ES-I3 (cell line): ENCODE data around the gene JAG1.
"Not testable (repeated sequence)": the region's sequence is repeated elsewhere in the genome, so short reads cannot be mapped to it uniquely, and the experiment has no call there.

Experiments used
- H3K36me3 ChIP-seq: 2 replicates; pipeline ENCODE4 v1.6.1; 2013; ENCODE audit warnings: mild to moderate bottlenecking, low read length, control low read depth, moderate library complexity; ENCODE audit not compliant: insufficient read depth
- H3K4me1 ChIP-seq: 2 replicates; pipeline ENCODE4 v1.6.1; 2013; ENCODE audit warnings: mild to moderate bottlenecking, control low read depth, low read length; ENCODE audit not compliant: insufficient read depth
- H3K9ac ChIP-seq: 2 replicates; pipeline ENCODE4 v1.6.1; 2013; ENCODE audit warnings: low read depth, mild to moderate bottlenecking, low read length, moderate library complexity
- H3K9me3 ChIP-seq: 2 replicates; pipeline ENCODE4 v1.6.1; 2013; ENCODE audit warnings: mild to moderate bottlenecking, low read length, moderate library complexity; ENCODE audit not compliant: control insufficient read depth, insufficient read depth

The JAG1 gene

DNA sequence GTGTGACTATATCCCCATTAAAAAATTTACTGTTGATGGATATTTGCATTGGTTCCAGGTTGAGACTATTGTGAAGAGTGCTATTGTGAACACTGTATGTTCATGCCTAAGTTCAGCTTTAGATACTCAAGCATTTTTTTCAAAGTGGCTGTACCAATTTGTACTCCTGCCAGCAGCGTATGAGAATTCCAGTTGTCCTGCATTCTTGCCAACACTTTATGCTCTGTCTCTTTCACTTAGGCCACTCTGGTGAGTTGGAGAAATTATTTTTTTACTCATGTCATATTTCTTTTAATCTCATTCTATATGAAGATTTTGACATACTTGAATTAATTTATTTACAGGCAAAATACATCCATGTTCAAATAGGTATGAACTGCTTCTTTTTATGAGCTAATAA is 76.2 kb downstream of the JAG1 start:
- Histone ChIP-seq H3K4me1 (no peaks in the 10 kb centered on the region), H3K9ac (no peak overlapping the region), H3K36me3 (no peaks in the 10 kb centered on the region), H3K9me3 (no peaks in the 10 kb centered on the region)

DNA sequence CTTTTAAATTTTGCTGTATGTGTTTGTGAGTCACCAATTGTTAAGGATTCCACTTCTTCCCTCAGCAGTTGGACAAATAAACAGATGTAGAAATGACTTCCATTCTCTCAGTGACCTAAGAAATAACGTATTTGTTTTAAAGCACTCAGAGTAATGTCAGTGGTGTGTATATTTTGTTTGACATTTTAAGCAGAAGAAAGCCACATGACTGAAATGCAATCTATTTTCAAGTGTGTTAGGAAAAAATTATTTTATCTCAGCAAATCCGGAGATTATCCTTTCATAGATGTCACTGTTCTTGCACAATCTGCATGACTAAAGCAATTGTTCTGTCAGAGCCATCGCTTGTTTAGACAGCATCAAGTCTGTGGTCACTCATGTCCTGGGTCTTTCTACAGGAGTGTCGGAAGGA is 77.1 kb downstream of the JAG1 start:
- Histone ChIP-seq H3K9ac (no peak overlapping the region), H3K36me3 (no peaks in the 10 kb centered on the region), H3K9me3 (no peaks in the 10 kb centered on the region), H3K4me1 (no peaks in the 10 kb centered on the region)

DNA sequence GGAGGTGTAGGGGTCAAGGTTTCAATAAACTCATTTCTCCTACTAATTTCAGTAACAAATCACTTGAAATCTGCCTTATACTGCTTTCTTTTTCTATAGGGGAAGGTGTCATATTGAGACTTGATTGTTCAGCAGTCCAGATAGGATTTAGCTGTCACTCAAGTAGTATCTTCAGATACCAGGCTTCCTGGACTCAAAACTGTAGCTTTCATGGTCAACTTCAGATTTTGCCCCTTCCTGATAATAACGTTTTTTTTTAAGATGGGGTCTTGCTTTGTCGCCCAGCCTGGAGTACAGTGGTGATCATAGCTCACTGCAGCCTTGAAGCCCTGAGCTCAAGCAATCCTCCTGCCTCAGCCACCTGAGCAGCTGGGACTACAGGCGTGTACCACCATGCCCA is 77.8 kb downstream of the JAG1 start:
- no peaks in the 10 kb centered on the region for H3K9me3 ChIP-seq
- no peaks in the 10 kb centered on the region for H3K36me3 ChIP-seq
- H3K4me1 ChIP-seq, result no peaks in the 10 kb centered on the region
- H3K9ac ChIP-seq, result no peak overlapping the region

DNA sequence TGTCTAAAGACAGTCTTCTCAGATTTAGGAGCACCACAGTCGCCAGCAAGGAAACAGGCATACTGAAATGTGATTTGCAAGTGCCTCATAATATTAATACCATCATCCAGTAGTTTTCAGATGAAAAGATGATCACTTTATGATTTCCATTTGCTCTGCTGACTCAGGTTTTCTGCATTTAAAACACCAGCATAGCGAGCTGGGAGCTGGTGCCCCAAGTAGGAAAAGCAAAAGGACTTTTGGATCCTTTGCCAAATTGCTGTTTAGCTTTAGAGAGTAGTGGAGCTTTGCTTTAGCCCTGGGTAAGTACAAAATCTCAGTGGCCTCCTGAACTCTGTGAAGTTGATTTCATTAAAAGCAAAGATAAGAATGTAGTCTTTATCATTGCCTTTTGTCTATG is 78.5 kb downstream of the JAG1 start:
- Histone ChIP-seq H3K9me3 (no peaks in the 10 kb centered on the region), H3K4me1 (no peaks in the 10 kb centered on the region), H3K36me3 (no peaks in the 10 kb centered on the region), H3K9ac (no peak overlapping the region)

DNA sequence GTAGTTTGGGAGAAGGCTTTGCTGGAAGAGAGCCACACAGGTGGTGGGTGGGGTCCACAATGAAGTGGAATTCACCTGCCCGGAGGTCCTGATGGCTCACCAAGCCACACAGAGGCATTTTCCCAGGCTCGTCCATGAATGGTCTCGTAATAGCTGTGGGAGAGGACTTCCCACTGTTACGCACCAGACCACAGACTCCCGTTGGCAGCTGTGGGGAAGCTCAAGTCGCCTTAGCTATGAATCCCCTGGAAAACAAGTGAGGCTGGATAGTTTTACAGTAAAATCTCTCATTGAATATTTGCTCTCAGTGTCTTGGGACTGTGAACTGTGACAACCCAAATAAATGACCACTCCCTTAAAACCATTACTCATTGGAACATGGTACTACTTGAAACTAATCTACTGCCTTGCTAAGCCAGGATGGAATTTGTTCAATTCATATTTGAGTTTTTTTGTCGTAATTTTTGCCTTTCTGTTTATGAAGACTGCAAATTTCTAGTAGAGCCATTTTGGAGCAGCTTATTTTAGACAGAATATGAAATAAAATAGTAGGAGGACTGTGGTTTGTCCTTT is 79.4 kb downstream of the JAG1 start:
- Histone ChIP-seq H3K4me1 (no peaks in the 10 kb centered on the region), H3K9me3 (no peaks in the 10 kb centered on the region), H3K36me3 (no peaks in the 10 kb centered on the region)

DNA sequence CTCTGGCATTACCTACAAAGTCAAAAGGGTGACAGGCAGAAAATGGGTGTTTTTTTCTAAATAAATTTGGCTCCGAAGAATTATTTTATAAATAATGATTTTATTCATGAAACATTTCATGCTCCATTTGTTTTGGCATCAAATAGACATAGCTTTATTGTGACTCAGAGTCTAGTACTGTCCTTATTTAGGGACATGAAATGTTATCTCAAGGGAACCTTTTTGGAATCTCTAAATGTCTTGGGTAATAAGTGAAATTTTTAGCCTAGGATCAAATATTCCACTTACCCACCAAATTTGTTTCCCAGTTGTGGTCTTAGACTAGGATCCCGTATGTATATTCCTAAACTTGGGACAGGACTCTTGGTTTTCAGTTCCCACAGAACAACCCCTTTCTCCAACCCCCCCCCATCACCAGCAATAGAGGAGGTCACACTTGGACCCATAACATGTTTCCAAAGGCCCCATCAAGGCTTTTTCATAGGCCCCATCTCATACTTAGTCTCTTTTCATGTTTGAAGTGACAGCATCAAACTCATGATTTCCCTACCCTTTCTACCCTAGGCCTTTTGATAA is 81.8 kb downstream of the JAG1 start:
- no peak overlapping the region for H3K9ac ChIP-seq
- H3K36me3 ChIP-seq, result no peaks in the 10 kb centered on the region
- H3K9me3 ChIP-seq, result no peaks in the 10 kb centered on the region
- no peaks in the 10 kb centered on the region for H3K4me1 ChIP-seq

More for the DNA sequence above, 79.4 kb downstream of the JAG1 start:
- H3K9ac ChIP-seq, result no peak overlapping the region

GRCh38 chr20:10590950-10591671 is 82.7 kb downstream of the JAG1 start:
- no peaks in the 10 kb centered on the region for H3K9me3 ChIP-seq
- H3K9ac ChIP-seq, result no peak overlapping the region
- H3K36me3 ChIP-seq, result no peaks in the 10 kb centered on the region
- H3K4me1 ChIP-seq, result no peaks in the 10 kb centered on the region

DNA sequence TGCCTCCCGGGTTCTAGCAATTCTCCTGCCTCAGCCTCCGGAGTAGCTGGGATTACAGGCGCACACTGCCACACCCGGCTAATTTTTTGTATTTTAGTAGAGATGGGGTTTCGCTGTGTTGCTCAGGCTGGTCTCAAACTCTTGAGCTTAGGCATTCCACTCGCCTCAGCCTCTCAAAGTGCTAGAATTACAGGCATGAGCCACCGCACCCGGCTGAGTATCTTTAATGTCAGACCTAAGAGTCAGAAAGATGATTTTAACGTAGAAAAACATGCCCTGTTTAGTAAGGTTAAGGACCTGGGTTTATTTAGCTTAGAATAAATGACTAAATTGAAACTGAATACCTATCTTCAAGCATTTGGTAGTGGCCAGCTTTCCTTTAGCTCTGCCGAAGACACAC is 83.4 kb downstream of the JAG1 start:
- H3K9me3 ChIP-seq, H3K4me1 ChIP-seq, H3K36me3 ChIP-seq, H3K9ac ChIP-seq: not testable (repeated sequence)
